ENCODE measurements around the gene ZNF316.

DNA sequence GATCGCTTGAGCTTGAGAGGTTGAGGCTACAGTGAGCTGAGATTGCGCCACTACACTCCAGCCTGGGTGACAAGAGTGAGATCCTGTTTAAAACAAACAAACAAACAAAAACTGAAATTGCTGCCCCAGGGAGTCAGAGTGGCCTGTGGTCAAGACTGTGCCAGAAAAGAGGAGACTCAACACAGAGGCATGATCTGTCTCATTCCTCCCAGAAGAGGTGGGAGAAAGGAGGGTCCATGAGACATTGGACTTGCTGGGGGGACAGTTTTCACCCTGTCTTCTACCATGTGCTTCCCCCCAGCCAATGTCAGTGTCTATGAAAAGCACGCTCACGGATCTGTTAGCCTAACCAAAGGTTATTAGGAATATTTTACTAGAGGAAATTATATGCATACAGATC is 18.5 kb upstream of the ZNF316 start:
- TF ChIP-seq, protein P1, sequence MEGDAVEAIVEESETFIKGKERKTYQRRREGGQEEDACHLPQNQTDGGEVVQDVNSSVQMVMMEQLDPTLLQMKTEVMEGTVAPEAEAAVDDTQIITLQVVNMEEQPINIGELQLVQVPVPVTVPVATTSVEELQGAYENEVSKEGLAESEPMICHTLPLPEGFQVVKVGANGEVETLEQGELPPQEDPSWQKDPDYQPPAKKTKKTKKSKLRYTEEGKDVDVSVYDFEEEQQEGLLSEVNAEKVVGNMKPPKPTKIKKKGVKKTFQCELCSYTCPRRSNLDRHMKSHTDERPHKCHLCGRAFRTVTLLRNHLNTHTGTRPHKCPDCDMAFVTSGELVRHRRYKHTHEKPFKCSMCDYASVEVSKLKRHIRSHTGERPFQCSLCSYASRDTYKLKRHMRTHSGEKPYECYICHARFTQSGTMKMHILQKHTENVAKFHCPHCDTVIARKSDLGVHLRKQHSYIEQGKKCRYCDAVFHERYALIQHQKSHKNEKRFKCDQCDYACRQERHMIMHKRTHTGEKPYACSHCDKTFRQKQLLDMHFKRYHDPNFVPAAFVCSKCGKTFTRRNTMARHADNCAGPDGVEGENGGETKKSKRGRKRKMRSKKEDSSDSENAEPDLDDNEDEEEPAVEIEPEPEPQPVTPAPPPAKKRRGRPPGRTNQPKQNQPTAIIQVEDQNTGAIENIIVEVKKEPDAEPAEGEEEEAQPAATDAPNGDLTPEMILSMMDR (IDR thresholded peaks at IDR 0.05), result no peak
- no peak for TF ChIP-seq POLR2A (IDR thresholded peaks at IDR 0.05)

Measured in heart left ventricle (tissue), 13 donors.